H1 (cell line): ENCODE measurements around the gene TMTC2.

Experiments
- EZH2 ChIP-seq: fragments of 200-600 bp; sonication (generic); IDR thresholded peaks from 2 replicates; pipeline ENCODE4 v1.7.1; 2012; ENCODE audit warnings: low read depth, mild to moderate bottlenecking, moderate library complexity, low read length, inconsistent platforms; ENCODE audit not compliant: severe bottlenecking
- FOSL1 ChIP-seq: IDR thresholded peaks from 2 replicates; pipeline ENCODE4 v1.6.1; 2011; ENCODE audit warnings: mild to moderate bottlenecking, low read depth, low read length, moderate library complexity; ENCODE audit not compliant: insufficient read depth
- JUN ChIP-seq: IDR thresholded peaks from 2 replicates; pipeline ENCODE4 v1.6.1; 2011; ENCODE audit warnings: low read depth, mild to moderate bottlenecking, improper control_type of control experiment, low read length
- TF ChIP-seq, protein P1 (sequence below), 3 experiments: IDR thresholded peaks; 1 replicate in 2 of 3; 2 replicates in 1 of 3; pipeline versions ENCODE4 v1.5.1 to v1.6.1; 2011; ENCODE audit warnings: low read length in 3 of 3, mild to moderate bottlenecking in 3 of 3, inconsistent platforms in 2 of 3, low read depth in 1 of 3, moderate library complexity in 1 of 3; ENCODE audit not compliant: insufficient read depth in 1 of 3; ENCODE audit errors: control extremely low read depth in 1 of 3

DNA sequence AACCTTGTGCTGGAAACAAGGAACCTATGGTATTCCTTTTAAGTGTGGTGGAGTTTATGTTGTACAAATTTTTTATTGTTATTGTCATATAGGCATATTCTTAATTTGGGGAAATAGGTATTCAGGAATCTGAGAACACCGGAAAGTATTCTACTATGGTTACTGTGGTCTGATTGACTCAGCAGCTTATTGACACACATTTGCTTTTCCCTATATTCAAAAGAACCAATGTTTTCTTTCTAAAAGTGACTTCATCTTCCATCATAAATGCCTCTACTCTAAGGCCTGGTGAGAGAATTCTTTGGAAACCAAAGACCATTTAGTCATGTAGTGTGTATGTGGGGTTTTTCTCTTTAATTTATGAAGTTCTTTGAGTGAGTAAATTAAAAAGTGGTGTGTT lies 474.8 kb downstream of the TMTC2 start:
- TF ChIP-seq, protein P1, sequence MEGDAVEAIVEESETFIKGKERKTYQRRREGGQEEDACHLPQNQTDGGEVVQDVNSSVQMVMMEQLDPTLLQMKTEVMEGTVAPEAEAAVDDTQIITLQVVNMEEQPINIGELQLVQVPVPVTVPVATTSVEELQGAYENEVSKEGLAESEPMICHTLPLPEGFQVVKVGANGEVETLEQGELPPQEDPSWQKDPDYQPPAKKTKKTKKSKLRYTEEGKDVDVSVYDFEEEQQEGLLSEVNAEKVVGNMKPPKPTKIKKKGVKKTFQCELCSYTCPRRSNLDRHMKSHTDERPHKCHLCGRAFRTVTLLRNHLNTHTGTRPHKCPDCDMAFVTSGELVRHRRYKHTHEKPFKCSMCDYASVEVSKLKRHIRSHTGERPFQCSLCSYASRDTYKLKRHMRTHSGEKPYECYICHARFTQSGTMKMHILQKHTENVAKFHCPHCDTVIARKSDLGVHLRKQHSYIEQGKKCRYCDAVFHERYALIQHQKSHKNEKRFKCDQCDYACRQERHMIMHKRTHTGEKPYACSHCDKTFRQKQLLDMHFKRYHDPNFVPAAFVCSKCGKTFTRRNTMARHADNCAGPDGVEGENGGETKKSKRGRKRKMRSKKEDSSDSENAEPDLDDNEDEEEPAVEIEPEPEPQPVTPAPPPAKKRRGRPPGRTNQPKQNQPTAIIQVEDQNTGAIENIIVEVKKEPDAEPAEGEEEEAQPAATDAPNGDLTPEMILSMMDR (IDR thresholded peaks at IDR 0.05; ENCODE audit: control extremely low read depth in 1 of 3, insufficient read depth in 1 of 3, low read depth in 1 of 3, low read length in 3 of 3) = no peak
- TF ChIP-seq EZH2 (no peak), FOSL1 (no peak), JUN (no peak)
